ENCODE measurements around the gene PTGES3. TPM values are rescaled to one million over a fixed set of nuclear protein-coding genes. Genes with fewer than 3 reads are reported as not detected.

Gene PTGES3
- total and polyA plus RNA-seq, 10 of the 15 experiments (the other 5 are each of a cell fraction or from before 2014, with no cell fraction given): 117 to 520 (median 175) TPM

DNA sequence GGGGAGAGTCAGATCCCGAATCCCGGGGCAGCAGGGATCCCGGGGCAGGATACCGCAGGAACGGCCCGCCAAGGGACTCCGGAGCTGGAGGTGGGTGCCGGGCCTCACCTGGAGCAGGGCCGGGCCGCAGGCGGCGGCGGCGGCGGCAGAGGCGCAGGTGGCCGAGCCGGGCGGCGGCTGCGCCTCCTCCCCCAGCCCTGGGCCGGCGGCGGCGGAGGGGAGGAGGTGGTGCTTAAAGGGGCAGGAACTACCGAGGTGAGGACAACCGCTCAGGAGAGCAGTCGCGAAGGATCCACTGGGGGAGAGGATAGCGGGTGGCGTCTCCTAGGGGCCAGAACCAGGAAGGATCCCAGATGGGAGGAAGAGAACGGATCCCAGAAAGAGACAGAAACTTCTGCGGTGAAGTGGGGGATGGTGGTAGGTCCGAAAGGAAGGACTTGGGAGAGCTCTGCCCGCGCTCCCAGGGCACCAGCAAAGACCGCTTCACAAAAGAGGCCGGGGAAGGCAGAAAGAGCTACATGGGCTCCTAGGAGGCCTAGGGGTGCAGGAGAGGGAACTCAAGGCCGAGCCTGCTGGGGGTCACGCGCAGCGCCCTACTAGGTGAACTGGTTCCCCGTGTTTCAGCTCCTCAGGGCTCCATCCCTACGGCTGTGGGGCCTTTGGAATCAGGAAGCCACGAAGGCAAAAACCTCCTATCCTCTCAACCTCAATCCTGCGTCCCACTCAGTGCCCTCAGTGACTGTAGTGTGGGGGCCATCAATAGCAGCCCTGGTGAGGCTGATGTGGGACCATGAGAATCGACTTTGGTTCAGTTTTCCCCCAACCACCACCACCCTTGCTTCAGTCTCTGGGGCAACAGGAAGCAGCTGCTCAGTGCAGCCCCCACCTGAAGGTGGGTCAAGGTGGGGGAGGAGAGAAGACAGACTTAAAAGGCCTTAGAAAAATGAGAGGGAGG, 53.0 kb downstream of the PTGES3 start (continued):
- TF ChIP-seq, protein P1, sequence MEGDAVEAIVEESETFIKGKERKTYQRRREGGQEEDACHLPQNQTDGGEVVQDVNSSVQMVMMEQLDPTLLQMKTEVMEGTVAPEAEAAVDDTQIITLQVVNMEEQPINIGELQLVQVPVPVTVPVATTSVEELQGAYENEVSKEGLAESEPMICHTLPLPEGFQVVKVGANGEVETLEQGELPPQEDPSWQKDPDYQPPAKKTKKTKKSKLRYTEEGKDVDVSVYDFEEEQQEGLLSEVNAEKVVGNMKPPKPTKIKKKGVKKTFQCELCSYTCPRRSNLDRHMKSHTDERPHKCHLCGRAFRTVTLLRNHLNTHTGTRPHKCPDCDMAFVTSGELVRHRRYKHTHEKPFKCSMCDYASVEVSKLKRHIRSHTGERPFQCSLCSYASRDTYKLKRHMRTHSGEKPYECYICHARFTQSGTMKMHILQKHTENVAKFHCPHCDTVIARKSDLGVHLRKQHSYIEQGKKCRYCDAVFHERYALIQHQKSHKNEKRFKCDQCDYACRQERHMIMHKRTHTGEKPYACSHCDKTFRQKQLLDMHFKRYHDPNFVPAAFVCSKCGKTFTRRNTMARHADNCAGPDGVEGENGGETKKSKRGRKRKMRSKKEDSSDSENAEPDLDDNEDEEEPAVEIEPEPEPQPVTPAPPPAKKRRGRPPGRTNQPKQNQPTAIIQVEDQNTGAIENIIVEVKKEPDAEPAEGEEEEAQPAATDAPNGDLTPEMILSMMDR (IDR thresholded peaks at IDR 0.05 in 2 of 3, conservative IDR thresholded peaks at IDR 0.05 in 1 of 3; ENCODE audit: control insufficient read depth in 2 of 3, extremely low read depth in 1 of 3, insufficient read depth in 1 of 3, low read depth in 3 of 3, low read length in 3 of 3): peak; percentile 38 to 56 (median 39); a peak in 4 of 6 replicates
- 0 out of 2 replicates have a peak, but pooled peaks have one; percentile 19 for TF ChIP-seq HCFC1 (IDR thresholded peaks at IDR 0.05; ENCODE audit: low read length)
- TF ChIP-seq JUNB (IDR thresholded peaks at IDR 0.05): no peak
- TF ChIP-seq IKZF2 (IDR thresholded peaks at IDR 0.05): peak; percentile 53 to 69
- TF ChIP-seq, protein P2, sequence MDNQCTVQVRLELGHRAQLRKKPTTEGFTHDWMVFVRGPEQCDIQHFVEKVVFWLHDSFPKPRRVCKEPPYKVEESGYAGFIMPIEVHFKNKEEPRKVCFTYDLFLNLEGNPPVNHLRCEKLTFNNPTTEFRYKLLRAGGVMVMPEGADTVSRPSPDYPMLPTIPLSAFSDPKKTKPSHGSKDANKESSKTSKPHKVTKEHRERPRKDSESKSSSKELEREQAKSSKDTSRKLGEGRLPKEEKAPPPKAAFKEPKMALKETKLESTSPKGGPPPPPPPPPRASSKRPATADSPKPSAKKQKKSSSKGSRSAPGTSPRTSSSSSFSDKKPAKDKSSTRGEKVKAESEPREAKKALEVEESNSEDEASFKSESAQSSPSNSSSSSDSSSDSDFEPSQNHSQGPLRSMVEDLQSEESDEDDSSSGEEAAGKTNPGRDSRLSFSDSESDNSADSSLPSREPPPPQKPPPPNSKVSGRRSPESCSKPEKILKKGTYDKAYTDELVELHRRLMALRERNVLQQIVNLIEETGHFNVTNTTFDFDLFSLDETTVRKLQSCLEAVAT (IDR thresholded peaks at IDR 0.05): peak; percentile 19; the same call in 1 of the 2 replicates
